ENCODE measurements around the gene RTP5. TPM values are rescaled to one million over a fixed set of nuclear protein-coding genes. Genes with fewer than 3 reads are reported as not detected.
A peak's percentile ranks its signal among the peaks of the same experiment; 100 is the strongest.
"Not testable (repeated sequence)": the region's sequence is repeated elsewhere in the genome, so short reads cannot be mapped to it uniquely, and the experiment has no call there.

The RTP5 gene
- total RNA-seq (under 1 TPM in 1 of 2 donors, not detected in 1; 0.10 TPM), polyA plus RNA-seq (ENCODE audit: insufficient read length in 6 of 6) (not detected)
- long read RNA-seq, donor 1, result 0 reads
- long read RNA-seq, donor 2, result 0 reads
- long read RNA-seq, donor 3, result 0 reads
- long read RNA-seq, donor 4, result 0 reads
- long read RNA-seq, donor 5, result 0 reads
- long read RNA-seq, donor 6, result 0 reads
- long read RNA-seq, donor 7, result 0 reads
- long read RNA-seq, donor 8, result 0 reads
- long read RNA-seq, donor 9, result 0 reads
- long read RNA-seq, donor 10, result 0 reads
- long read RNA-seq, donor 11, partial matches to known transcripts, result 0 of 4 reads
- long read RNA-seq, donor 11, other reads (novel, unspliced or antisense), result 0 of 4 reads
- long read RNA-seq, donor 12, result 0 reads

DNA sequence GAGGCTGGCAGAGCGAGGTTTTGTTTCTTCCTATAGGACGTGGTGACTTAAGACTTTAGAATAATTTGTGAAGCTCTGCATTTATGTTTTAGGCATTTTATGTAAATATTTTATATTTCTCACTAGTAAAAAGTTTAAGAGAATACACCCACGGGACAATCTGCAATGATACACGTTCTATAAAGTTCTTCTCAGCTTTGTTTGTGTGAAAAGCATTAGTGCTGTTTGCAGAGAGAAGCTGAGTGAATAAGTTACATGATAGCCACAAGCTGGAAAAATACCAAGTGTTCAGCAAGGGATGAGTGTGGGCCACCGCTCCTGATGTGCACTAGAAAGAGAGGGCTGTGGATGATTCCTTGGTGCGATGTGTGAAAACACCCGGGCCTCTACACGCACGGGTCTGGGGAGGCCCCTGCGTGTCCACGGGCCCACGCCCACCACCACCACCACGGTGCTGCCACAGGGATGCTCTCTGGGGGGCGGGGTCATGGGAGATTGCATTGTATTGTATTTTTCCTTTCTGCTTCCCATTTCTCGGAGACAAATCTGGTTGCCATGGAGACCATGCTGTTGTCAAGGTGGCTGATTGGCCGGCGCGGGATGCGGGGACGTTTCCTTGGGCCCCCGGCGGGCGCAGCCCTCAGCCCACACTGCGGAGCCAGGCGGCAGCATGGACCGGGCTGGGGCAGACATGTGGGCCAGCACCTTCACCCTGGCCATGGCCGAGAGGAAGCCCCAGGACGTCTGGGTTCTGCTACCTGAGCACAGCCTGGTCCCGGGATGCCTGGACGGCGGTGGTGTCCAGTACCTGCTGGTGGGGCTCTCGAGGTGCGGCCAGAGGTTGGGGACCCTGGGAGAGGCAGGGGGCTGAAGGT is at the start of gene RTP5:
TSS of gene RTP5 (plus strand) at position 643 of the 875 bp plus-strand sequence. CDS start at position 671, 28 bp downstream.
- ATAC-seq, result no peak
- intact Hi-C loops (cut with DNase I), result no loop called here
- peak in 1 of 4 donors; percentile 73 for DNase-seq
- H3K27ac ChIP-seq, result no peak within 1 kb of the TSS
- no peaks in the 10 kb centered on the region for H3K4me1 ChIP-seq
- peaks cover 0 to 63% of the 10 kb centered on the region in 2 donors for H3K27me3 ChIP-seq
- H3K36me3 ChIP-seq, result no peaks in the 10 kb centered on the region
- H3K4me3 ChIP-seq, result no peak within 1 kb of the TSS
- TF ChIP-seq, protein P1, sequence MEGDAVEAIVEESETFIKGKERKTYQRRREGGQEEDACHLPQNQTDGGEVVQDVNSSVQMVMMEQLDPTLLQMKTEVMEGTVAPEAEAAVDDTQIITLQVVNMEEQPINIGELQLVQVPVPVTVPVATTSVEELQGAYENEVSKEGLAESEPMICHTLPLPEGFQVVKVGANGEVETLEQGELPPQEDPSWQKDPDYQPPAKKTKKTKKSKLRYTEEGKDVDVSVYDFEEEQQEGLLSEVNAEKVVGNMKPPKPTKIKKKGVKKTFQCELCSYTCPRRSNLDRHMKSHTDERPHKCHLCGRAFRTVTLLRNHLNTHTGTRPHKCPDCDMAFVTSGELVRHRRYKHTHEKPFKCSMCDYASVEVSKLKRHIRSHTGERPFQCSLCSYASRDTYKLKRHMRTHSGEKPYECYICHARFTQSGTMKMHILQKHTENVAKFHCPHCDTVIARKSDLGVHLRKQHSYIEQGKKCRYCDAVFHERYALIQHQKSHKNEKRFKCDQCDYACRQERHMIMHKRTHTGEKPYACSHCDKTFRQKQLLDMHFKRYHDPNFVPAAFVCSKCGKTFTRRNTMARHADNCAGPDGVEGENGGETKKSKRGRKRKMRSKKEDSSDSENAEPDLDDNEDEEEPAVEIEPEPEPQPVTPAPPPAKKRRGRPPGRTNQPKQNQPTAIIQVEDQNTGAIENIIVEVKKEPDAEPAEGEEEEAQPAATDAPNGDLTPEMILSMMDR (IDR thresholded peaks at IDR 0.05), result no peak
- no peaks in the 10 kb centered on the region for H3K9me3 ChIP-seq

GRCh38 chr2:241819947-241820624 is 49.4 kb upstream of the RTP5 start:
- intact Hi-C loops (cut with DNase I); H3K9me3 ChIP-seq; H3K36me3 ChIP-seq; H3K27ac ChIP-seq; H3K4me3 ChIP-seq; H3K4me1 ChIP-seq; ATAC-seq: not testable (repeated sequence)
- peak in 2 of 4 donors; percentile 28 to 54 for DNase-seq
- H3K27me3 ChIP-seq, result peaks cover 0 to 31% of the 10 kb centered on the region in 2 donors

- DNase-seq, result peak in 1 of 4 donors; percentile 73
- no peaks in the 10 kb centered on the region for H3K9me3 ChIP-seq
- H3K36me3 ChIP-seq, result no peaks in the 10 kb centered on the region
- no peak for ATAC-seq
- peaks cover 0 to 5% of the 10 kb centered on the region in 2 donors for H3K4me1 ChIP-seq
- TF ChIP-seq, protein P1 (IDR thresholded peaks at IDR 0.05), result no peak
- no peak overlapping the region for H3K4me3 ChIP-seq
- no peak overlapping the region for H3K27ac ChIP-seq
- H3K27me3 ChIP-seq, result peaks cover 0 to 26% of the 10 kb centered on the region in 2 donors
- intact Hi-C loops (cut with DNase I), result no loop called here
Measured at GRCh38 chr2:241820625-241821384, 48.7 kb upstream of the RTP5 start.

- Histone ChIP-seq H3K4me3 (no peak overlapping the region), H3K27ac (no peak overlapping the region), H3K9me3 (peaks cover 0 to 2% of the 10 kb centered on the region in 2 donors), H3K27me3 (peaks cover 0 to 17% of the 10 kb centered on the region in 2 donors), H3K36me3 (no peaks in the 10 kb centered on the region), H3K4me1 (peaks cover 0 to 5% of the 10 kb centered on the region in 2 donors)
- no peak for ATAC-seq
- TF ChIP-seq, protein P1 (IDR thresholded peaks at IDR 0.05), result no peak
- peak in 2 of 4 donors; percentile 26 to 67 for DNase-seq
- intact Hi-C loops (cut with DNase I), result no loop called here
Measured at GRCh38 chr2:241821460-241822263, 47.9 kb upstream of the RTP5 start.

All from left lung (tissue), 14 donors.